ENCODE measurements around the gene SAMM50. TPM values are rescaled to one million over a fixed set of nuclear protein-coding genes. Genes with fewer than 3 reads are reported as not detected.

SAMM50 gene
- total and polyA plus RNA-seq, 2 donors (not counting 3 experiments of a cell fraction or from before 2014, with no cell fraction given) = 42.9 to 56.2 TPM

GRCh38 chr22:44000123-44000522 lies 44.9 kb downstream of the SAMM50 start:
- H3K79me2 ChIP-seq (ENCODE audit: control insufficient read depth, insufficient read depth, low read length) = peaks cover 1% of the 10 kb centered on the region
- no peaks in the 10 kb centered on the region for H4K20me1 ChIP-seq (replicated peaks; ENCODE audit: control insufficient read depth, extremely low read depth, insufficient read depth, low read length)
- DNase-seq (ENCODE audit: low read depth, low spot score) = no peak
- TF ChIP-seq CTCF (IDR thresholded peaks at IDR 0.05; ENCODE audit: extremely low read depth in 1 of 2, insufficient read depth in 1 of 2, low read depth in 1 of 2, low read length in 2 of 2) (no peak), MYC (IDR thresholded peaks at IDR 0.05; ENCODE audit: low read depth, low read length) (no peak), EZH2 (IDR thresholded peaks at IDR 0.05; ENCODE audit: borderline replicate concordance, low read depth, low read length, severe bottlenecking) (no peak), FOS (IDR thresholded peaks at IDR 0.05; ENCODE audit: borderline replicate concordance, insufficient read depth, low read length) (no peak), POLR2A (IDR thresholded peaks at IDR 0.05; ENCODE audit: low read depth, low read length) (no peak), MAX (IDR thresholded peaks at IDR 0.05; ENCODE audit: insufficient read depth, insufficient read length) (no peak), POLR2AphosphoS5 (IDR thresholded peaks at IDR 0.05; ENCODE audit: insufficient read depth, low read depth, low read length) (no peak), JUN (IDR thresholded peaks at IDR 0.05; ENCODE audit: borderline replicate concordance, insufficient read depth, insufficient read length, low read depth) (no peak), GATA2 (IDR thresholded peaks at IDR 0.05; ENCODE audit: insufficient read depth, insufficient read length, low read depth, low read length) (no peak)
- H3K9me3 ChIP-seq (replicated peaks; ENCODE audit: control insufficient read depth, insufficient read depth, low read length) = no peaks in the 10 kb centered on the region
- no peak overlapping the region for H2AFZ ChIP-seq (ENCODE audit: low read depth, low read length)
- peaks cover 8 to 11% of the 10 kb centered on the region in 2 experiments for H3K36me3 ChIP-seq (ENCODE audit: control insufficient read depth in 2 of 2, extremely low read depth in 1 of 2, insufficient read depth in 2 of 2, low read length in 2 of 2)
- H3K4me1 ChIP-seq (ENCODE audit: control insufficient read depth, extremely low read depth, insufficient read depth, low read length) = peaks cover 20% of the 10 kb centered on the region
- no TSS peak for BruUV-seq (replicated peaks)
- ChIA-PET POLR2A (no interaction called here), CTCF (interaction anchor here (1.5 to 5.3 kb wide), 3 partner anchors 14 to 87 kb away, joined by 7 to 111 read pairs (median 13); no protein-coding TSS in a partner anchor)
- no peak overlapping the region for H3K27ac ChIP-seq (ENCODE audit: insufficient read depth, low read depth, low read length)
- H3K9me1 ChIP-seq (replicated peaks; ENCODE audit: control insufficient read depth, extremely low read depth, insufficient read depth, low read length) = no peaks in the 10 kb centered on the region
- intact Hi-C loops (cut with micrococcal nuclease) = no loop called here
- no peaks in the 10 kb centered on the region for H3K27me3 ChIP-seq (ENCODE audit: control insufficient read depth in 2 of 2, insufficient read depth in 2 of 2, low read length in 2 of 2)
- dilution Hi-C loops (cut with MboI; ENCODE audit: extremely low pct_ligation_motif_present, low sequenced_read_pairs) = no loop called here
- no peak overlapping the region for H3K4me3 ChIP-seq (replicated peaks in 1 of 3; ENCODE audit: insufficient read depth in 1 of 3, low read depth in 1 of 3, low read length in 3 of 3)
- no peak overlapping the region for H3K9ac ChIP-seq (replicated peaks; ENCODE audit: extremely low read depth, insufficient read depth, low read length)
- no peak overlapping the region for H3K4me2 ChIP-seq (ENCODE audit: insufficient read depth, low read length)
- no peak for FAIRE-seq

Measured in endothelial cell of umbilical vein (primary cell).